ENCODE data around the gene PSMB3.
"Not testable (repeated sequence)": the region's sequence is repeated elsewhere in the genome, so short reads cannot be mapped to it uniquely, and the experiment has no call there.

The PSMB3 gene

GRCh38 chr17:38716368-38717005, 36.1 kb upstream of the PSMB3 start:
- no peak for DNase-seq

GRCh38 chr17:38717139-38717745, 35.3 kb upstream of the PSMB3 start:
- DNase-seq: no peak

GRCh38 chr17:38719289-38719942, 33.1 kb upstream of the PSMB3 start:
- DNase-seq: no peak

- no peak for DNase-seq
These were observed 32.4 kb upstream of the PSMB3 start for GRCh38 chr17:38719943-38720641.

- DNase-seq: no peak
These were observed 31.6 kb upstream of the PSMB3 start for GRCh38 chr17:38720941-38721340.

GRCh38 chr17:38721802-38722201, 30.7 kb upstream of the PSMB3 start:
- DNase-seq: no peak

GRCh38 chr17:38724337-38724988, 28.1 kb upstream of the PSMB3 start:
- no peak for DNase-seq

GRCh38 chr17:38725066-38725465, 27.5 kb upstream of the PSMB3 start:
- DNase-seq: no peak

- not testable (repeated sequence) for DNase-seq
These were observed 26.4 kb upstream of the PSMB3 start for GRCh38 chr17:38726145-38726544.

GRCh38 chr17:38727736-38728135, 24.8 kb upstream of the PSMB3 start:
- no peak for DNase-seq

GRCh38 chr17:38728290-38728831, 24.2 kb upstream of the PSMB3 start:
- no peak for DNase-seq

GRCh38 chr17:38729368-38729885, 23.1 kb upstream of the PSMB3 start:
- DNase-seq: no peak

- DNase-seq: peak; percentile 87
These were observed 22.5 kb upstream of the PSMB3 start, which contains the start of gene CISD3 for GRCh38 chr17:38729886-38730525. TSS of gene CISD3 (plus strand) at chr17:38730341. CDS start at chr17:38730359, 18 bp downstream.

- DNase-seq: peak; percentile 54
These were observed 21.8 kb upstream of the PSMB3 start for GRCh38 chr17:38730526-38731379.

- no peak for DNase-seq
These were observed 20.8 kb upstream of the PSMB3 start for GRCh38 chr17:38731526-38732294.

- no peak for DNase-seq
These were observed 19.9 kb upstream of the PSMB3 start for GRCh38 chr17:38732376-38733281.

GRCh38 chr17:38733282-38733981, 19.1 kb upstream of the PSMB3 start:
- no peak for DNase-seq

Measured in fibroblast of skin of right biceps (primary cell).